D721Med (cell line): ENCODE data around the gene TBCEL.

ENCODE experiments used
- DNase-seq: peaks from one replicate; pipeline ENCODE4 v3.0.0; 2011; ENCODE audit warnings: low spot score; ENCODE audit not compliant: insufficient read length
- FAIRE-seq: peaks from 2 replicates; lab custom pipeline; 2011; peaks lifted over from hg19 to GRCh38; lab: Jason Lieb, UNC
- CTCF ChIP-seq: IDR thresholded peaks from 2 replicates; pipeline ENCODE4 v1.5.1; 2012; ENCODE audit warnings: mild to moderate bottlenecking, control low read depth; ENCODE audit not compliant: insufficient read depth; ENCODE audit errors: missing control alignments

The TBCEL gene

GRCh38 chr11:121137005-121137404, 113.1 kb downstream of the TBCEL start:
- no peak for TF ChIP-seq CTCF
- FAIRE-seq, result no peak

GRCh38 chr11:121138259-121138658, 114.4 kb downstream of the TBCEL start:
- FAIRE-seq (no peak), DNase-seq (no peak)
- TF ChIP-seq CTCF, result no peak

More at GRCh38 chr11:121137005-121137404, 113.1 kb downstream of the TBCEL start:
- no peak for DNase-seq

GRCh38 chr11:121140369-121140768, 116.5 kb downstream of the TBCEL start:
- no peak for TF ChIP-seq CTCF
- DNase-seq, result no peak
- no peak for FAIRE-seq
